CD4-positive, CD25-positive, alpha-beta regulatory T cell (primary cell): ENCODE measurements around the gene LMO7. TPM values are rescaled to one million over a fixed set of nuclear protein-coding genes. Genes with fewer than 3 reads are reported as not detected.
"Not testable (repeated sequence)": the region's sequence is repeated elsewhere in the genome, so short reads cannot be mapped to it uniquely, and the experiment has no call there.

Experiments
- ATAC-seq, 2 donors: fragments of 150-1000 bp; cut with Tn5 transposase; one replicate each; pipeline ENCODE4 v1.10.0; 2021; ENCODE audit warnings: low read depth in 2 of 2, moderate number of reproducible peaks in 2 of 2, moderate library complexity in 1 of 2
- DNase-seq, 3 donors: peaks; one replicate each; pipeline versions ENCODE4 v3.0.0 to v3.0.0-alpha.2; 2012 to 2022; ENCODE audit warnings: mixed read lengths in 1 of 3
- H3K27ac ChIP-seq: one replicate; pipeline ENCODE4 v1.7.0; 2013; ENCODE audit warnings: mild to moderate bottlenecking, low read length; ENCODE audit not compliant: insufficient read depth, poor library complexity, severe bottlenecking
- H3K27me3 ChIP-seq: one replicate; pipeline ENCODE4 v1.7.0; 2013; ENCODE audit warnings: low read length; ENCODE audit not compliant: control insufficient read depth, insufficient read depth
- H3K36me3 ChIP-seq: one replicate; pipeline ENCODE4 v1.7.0; 2013; ENCODE audit warnings: mild to moderate bottlenecking, low read length, moderate library complexity; ENCODE audit not compliant: control insufficient read depth, insufficient read depth
- H3K4me1 ChIP-seq: 2 replicates; pipeline ENCODE4 v1.7.0; 2013; ENCODE audit warnings: mild to moderate bottlenecking, low read length; ENCODE audit not compliant: insufficient read depth, control insufficient read depth, poor library complexity, severe bottlenecking
- H3K4me3 ChIP-seq: one replicate; pipeline ENCODE4 v1.7.0; 2013; ENCODE audit warnings: low read depth, mild to moderate bottlenecking, low read length, moderate library complexity
- H3K9me3 ChIP-seq, 2 experiments: 1 replicate in 1 of 2; 2 replicates in 1 of 2; pipeline ENCODE4 v1.7.0; 2013; ENCODE audit warnings: low read length in 2 of 2, mild to moderate bottlenecking in 1 of 2, moderate library complexity in 1 of 2; ENCODE audit not compliant: control insufficient read depth in 2 of 2
- H3K27ac Mint-ChIP-seq, 3 donors: one replicate each; pipeline ENCODE4 v1.8.0; 2020 to 2022; ENCODE audit warnings: mild to moderate bottlenecking in 3 of 3, mixed read lengths in 3 of 3, moderate library complexity in 2 of 3
- H3K27me3 Mint-ChIP-seq: one replicate; pipeline ENCODE4 v1.8.0; 2022; ENCODE audit warnings: mild to moderate bottlenecking, mixed read lengths
- H3K36me3 Mint-ChIP-seq: one replicate; pipeline ENCODE4 v1.8.0; 2020; ENCODE audit warnings: mixed read lengths
- H3K4me1 Mint-ChIP-seq, 4 donors: one replicate each; pipeline ENCODE4 v1.8.0; 2020 to 2022; ENCODE audit warnings: mixed read lengths in 4 of 4, mild to moderate bottlenecking in 1 of 4
- H3K4me3 Mint-ChIP-seq, 4 donors: one replicate each; pipeline ENCODE4 v1.8.0; 2020 to 2022; ENCODE audit warnings: mild to moderate bottlenecking in 4 of 4, mixed read lengths in 4 of 4, moderate library complexity in 3 of 4
- H3K9me3 Mint-ChIP-seq, 7 donors: one replicate each; pipeline ENCODE4 v1.8.0; 2020 to 2022; ENCODE audit warnings: mixed read lengths in 7 of 7, mild to moderate bottlenecking in 3 of 7, moderate library complexity in 2 of 7
- polyA plus RNA-seq, 4 donors: library from polyadenylated mRNA; unstranded; fragments of 300-500 nt; fragmentation: Illumina TruSeq; gene quantifications; one replicate each; pipeline ENCODE4 v1.2.3, GENCODE V29; 2021
- total RNA-seq: library from RNA; stranded (reverse); gene quantifications from one replicate; pipeline ENCODE4 v1.2.3, GENCODE V29; 2022

LMO7 gene
- total and polyA plus RNA-seq, 5 donors from 2014 or later, result 4.2 to 22.5 (median 10.6) TPM

DNA sequence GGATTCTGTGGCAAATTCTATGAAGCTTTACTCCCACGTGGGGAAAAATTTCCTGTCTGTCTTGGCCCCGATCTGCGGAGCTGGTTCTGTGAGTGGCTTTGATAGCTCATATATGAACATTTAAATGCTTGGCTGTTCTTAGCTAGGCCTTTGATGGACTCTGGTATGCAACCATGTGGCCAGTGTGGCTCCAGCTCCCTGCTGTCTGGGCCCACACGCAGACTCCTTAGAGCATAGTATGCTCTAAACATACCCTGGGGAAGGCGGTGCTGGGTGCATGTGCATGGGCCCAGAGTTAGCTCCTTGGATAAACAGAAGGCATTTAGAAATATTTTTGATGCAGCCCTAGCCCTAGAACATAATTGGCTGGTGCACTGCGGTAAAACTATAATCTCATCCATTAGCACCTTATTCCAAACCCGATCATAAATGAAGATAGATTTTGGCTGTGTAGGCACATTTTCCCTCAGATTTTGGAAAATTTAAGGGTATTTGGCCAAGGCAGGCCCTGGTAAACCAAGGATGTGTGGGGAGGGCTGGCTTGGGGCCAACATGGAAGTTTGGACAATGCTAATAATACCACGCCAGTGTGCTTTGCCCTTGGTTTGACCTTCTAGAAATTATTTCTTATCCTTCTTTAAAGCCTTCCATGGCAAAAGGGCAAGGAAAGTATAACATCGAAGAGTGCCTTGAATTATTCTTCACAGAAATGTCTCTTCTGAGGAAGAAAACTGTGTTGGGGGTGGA is 153.5 kb downstream of the LMO7 start:
- H3K27ac ChIP-seq, result no peak overlapping the region
- H3K27me3 ChIP-seq, result no peaks in the 10 kb centered on the region
- DNase-seq, result no peak
- no peak overlapping the region for H3K4me3 Mint-ChIP-seq
- no peaks in the 10 kb centered on the region for H3K36me3 ChIP-seq
- ATAC-seq, result no peak
- no peaks in the 10 kb centered on the region for H3K9me3 ChIP-seq
- peaks cover 7% of the 10 kb centered on the region for H3K36me3 Mint-ChIP-seq
- H3K4me3 ChIP-seq, result no peak overlapping the region
- H3K27me3 Mint-ChIP-seq, result no peaks in the 10 kb centered on the region
- no peaks in the 10 kb centered on the region for H3K9me3 Mint-ChIP-seq
- H3K4me1 ChIP-seq, result no peaks in the 10 kb centered on the region
- H3K4me1 Mint-ChIP-seq, result peaks cover 0 to 2% (median 0%) of the 10 kb centered on the region in 4 donors
- no peak overlapping the region for H3K27ac Mint-ChIP-seq

DNA sequence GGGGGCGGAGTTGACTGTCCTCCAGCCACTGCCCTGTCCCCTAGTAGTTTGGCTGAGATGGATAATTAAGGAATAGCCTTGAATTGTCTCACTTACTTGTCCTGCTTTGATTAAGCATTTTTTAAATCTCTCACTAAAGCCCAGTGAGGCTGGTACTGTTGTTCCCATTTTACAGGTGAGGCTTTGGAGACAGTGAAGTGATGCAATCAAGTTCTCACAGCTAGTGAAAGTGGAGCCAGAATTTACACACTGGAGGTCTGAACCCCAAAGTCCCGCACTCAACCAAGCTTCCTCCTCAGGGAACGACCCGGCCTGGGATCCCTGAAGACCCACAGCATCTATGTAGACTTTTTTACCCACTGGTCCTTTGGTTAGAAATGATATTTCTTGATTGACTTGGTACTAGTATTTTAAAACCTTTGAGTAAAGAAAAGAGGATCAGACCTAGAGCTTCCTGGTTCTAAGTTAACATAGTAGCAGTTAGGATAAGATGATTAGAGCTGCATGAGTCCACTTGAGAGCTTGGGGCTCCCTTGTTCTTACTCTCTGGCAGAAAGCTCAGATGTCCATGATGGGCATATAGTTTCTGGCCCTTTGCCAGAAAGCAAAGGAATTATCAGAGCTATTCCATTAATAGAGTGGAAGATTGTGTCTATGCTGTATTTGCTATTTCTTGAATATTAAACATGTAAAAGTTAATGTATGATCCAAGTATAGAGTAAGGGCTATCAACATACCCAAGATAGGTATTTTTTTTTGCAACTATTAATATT is 154.3 kb downstream of the LMO7 start:
- ATAC-seq, result no peak
- H3K36me3 Mint-ChIP-seq, result peaks cover 7% of the 10 kb centered on the region
- peak overlapping the region in 1 of 3 donors; percentile 26 for H3K27ac Mint-ChIP-seq

DNA sequence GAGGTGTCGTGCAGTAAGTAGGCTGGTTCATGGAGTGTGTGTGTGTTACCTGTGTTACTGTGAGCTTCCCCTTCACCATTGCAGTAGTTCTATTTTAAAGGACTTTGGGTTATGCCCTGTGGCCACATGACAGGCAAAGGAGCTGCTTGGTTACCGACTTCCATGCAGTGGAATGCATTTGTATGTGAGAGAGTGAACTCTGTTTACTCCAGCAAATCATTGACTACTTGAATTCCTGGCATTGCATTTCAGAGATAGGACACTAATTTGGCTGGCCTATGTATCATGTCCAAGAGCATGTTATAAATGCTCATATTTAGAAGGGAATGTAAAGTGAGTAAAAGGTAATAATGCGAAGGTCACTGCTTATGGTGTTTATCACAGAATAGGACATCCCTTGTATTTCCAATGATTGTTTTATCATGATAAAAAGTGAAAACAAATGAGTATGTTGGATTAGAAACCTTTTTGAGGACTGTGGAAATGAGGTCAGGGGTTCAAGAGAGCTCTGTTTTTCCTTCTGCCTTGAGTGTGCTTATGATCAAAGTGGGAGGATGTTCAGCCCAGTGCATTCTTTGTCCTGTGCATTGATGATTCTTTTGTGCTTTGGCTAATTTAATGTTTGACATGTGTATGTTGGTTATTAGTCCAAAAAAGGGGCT is 156.5 kb downstream of the LMO7 start:
- no peaks in the 10 kb centered on the region for H3K27me3 ChIP-seq
- Mint-ChIP-seq H3K27ac (no peak overlapping the region), H3K4me1 (peaks cover 0 to 3% (median 0%) of the 10 kb centered on the region in 4 donors), H3K9me3 (no peaks in the 10 kb centered on the region), H3K4me3 (no peak overlapping the region), H3K27me3 (no peaks in the 10 kb centered on the region), H3K36me3 (peaks cover 22% of the 10 kb centered on the region)
- peaks cover 2% of the 10 kb centered on the region for H3K36me3 ChIP-seq
- H3K27ac ChIP-seq, result no peak overlapping the region
- DNase-seq (no peak), ATAC-seq (no peak)
- no peaks in the 10 kb centered on the region for H3K9me3 ChIP-seq
- H3K4me3 ChIP-seq, result no peak overlapping the region
- no peaks in the 10 kb centered on the region for H3K4me1 ChIP-seq

More for the DNA sequence above, 154.3 kb downstream of the LMO7 start:
- Mint-ChIP-seq H3K4me3 (no peak overlapping the region), H3K27me3 (no peaks in the 10 kb centered on the region), H3K9me3 (no peaks in the 10 kb centered on the region), H3K4me1 (peaks cover 0 to 2% (median 0%) of the 10 kb centered on the region in 4 donors)
- no peaks in the 10 kb centered on the region for H3K36me3 ChIP-seq
- no peak overlapping the region for H3K4me3 ChIP-seq
- no peak for DNase-seq
- no peaks in the 10 kb centered on the region for H3K4me1 ChIP-seq
- H3K9me3 ChIP-seq, result no peaks in the 10 kb centered on the region
- no peaks in the 10 kb centered on the region for H3K27me3 ChIP-seq
- H3K27ac ChIP-seq, result no peak overlapping the region

DNA sequence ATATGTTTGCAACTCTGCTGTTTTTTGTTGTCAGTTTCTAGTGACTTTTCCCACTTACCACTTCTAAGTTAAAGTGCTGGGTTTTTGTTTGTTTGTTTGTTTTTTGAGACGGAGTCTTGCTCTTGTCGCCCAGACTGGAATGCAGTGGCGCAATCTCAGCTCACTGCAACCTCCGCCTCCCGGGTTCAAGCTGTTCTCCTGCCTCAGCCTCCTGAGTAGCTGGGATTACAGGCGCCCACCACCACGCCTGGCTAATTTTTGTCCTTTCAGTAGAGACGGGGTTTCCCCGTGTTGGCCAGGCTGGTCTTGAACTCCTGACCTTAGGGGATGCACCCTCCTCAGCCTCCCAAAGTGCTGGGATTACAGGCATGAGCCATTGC is 157.0 kb downstream of the LMO7 start:
- not testable (repeated sequence) for H3K27ac Mint-ChIP-seq

DNA sequence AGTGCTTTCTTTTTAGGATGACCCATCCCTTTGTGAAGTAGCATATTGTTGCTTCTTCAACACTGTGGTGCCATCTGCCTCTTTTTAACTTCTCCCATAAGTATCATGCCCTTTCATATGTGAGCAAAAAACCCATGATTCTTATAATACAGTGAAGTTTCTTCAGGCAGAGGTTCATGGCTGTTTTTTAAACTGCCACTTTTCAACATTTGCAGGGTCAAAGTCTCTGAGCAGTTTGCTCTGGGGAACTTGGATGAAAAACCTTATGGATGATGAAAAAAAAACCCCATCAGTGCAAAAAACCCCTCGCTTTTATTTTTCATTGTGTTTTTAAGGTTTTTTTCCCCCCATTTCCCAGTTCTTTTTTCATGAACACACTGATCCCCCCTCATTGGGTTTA is 158.5 kb downstream of the LMO7 start:
- H3K4me1 Mint-ChIP-seq, result peaks cover 0 to 8% (median 2%) of the 10 kb centered on the region in 4 donors
- no peak overlapping the region for H3K4me3 Mint-ChIP-seq
- no peak overlapping the region for H3K27ac Mint-ChIP-seq
- no peaks in the 10 kb centered on the region for H3K4me1 ChIP-seq
- H3K4me3 ChIP-seq, result no peak overlapping the region
- H3K27me3 Mint-ChIP-seq, result no peaks in the 10 kb centered on the region
- H3K27ac ChIP-seq, result no peak overlapping the region
- H3K9me3 ChIP-seq, result no peaks in the 10 kb centered on the region
- no peaks in the 10 kb centered on the region for H3K27me3 ChIP-seq
- H3K9me3 Mint-ChIP-seq, result no peaks in the 10 kb centered on the region
- ATAC-seq (no peak), DNase-seq (no peak)
- H3K36me3 ChIP-seq, result peaks cover 2% of the 10 kb centered on the region
- peaks cover 24% of the 10 kb centered on the region for H3K36me3 Mint-ChIP-seq

More for the DNA sequence above, 157.0 kb downstream of the LMO7 start:
- not testable (repeated sequence) for H3K4me1 Mint-ChIP-seq, H3K36me3 ChIP-seq, H3K27me3 ChIP-seq, H3K9me3 ChIP-seq, DNase-seq, H3K4me3 Mint-ChIP-seq, H3K4me3 ChIP-seq, H3K9me3 Mint-ChIP-seq, H3K27ac ChIP-seq, ATAC-seq, H3K27me3 Mint-ChIP-seq, H3K4me1 ChIP-seq
- H3K36me3 Mint-ChIP-seq, result peaks cover 24% of the 10 kb centered on the region

DNA sequence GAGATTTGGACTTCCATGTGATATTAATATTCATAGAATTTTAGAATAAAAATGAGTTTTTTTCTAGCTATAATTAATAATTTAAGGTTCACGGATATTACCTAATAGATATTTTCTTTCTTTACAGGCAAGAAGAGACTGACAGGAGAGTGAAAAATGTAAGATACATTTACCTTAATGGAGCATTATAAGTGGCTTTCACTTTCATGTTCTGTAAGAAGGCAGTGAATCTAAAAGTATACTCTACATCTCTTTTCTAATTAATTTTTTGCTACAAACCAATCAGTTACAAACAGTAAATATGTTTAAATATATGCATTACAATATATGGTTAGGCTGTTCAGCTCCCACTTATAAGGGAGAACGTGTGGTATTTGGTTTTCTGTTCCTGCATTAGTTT is 159.1 kb downstream of the LMO7 start:
- H3K4me1 ChIP-seq, result no peaks in the 10 kb centered on the region
- H3K27ac ChIP-seq, result no peak overlapping the region
- Mint-ChIP-seq H3K4me1 (peaks cover 0 to 8% (median 2%) of the 10 kb centered on the region in 4 donors), H3K27me3 (no peaks in the 10 kb centered on the region), H3K36me3 (peaks cover 24% of the 10 kb centered on the region), H3K9me3 (no peaks in the 10 kb centered on the region), H3K4me3 (no peak overlapping the region), H3K27ac (no peak overlapping the region)
- DNase-seq (no peak), ATAC-seq (no peak)
- H3K4me3 ChIP-seq, result no peak overlapping the region
- peaks cover 2% of the 10 kb centered on the region for H3K36me3 ChIP-seq
- no peaks in the 10 kb centered on the region for H3K9me3 ChIP-seq
- H3K27me3 ChIP-seq, result no peaks in the 10 kb centered on the region

DNA sequence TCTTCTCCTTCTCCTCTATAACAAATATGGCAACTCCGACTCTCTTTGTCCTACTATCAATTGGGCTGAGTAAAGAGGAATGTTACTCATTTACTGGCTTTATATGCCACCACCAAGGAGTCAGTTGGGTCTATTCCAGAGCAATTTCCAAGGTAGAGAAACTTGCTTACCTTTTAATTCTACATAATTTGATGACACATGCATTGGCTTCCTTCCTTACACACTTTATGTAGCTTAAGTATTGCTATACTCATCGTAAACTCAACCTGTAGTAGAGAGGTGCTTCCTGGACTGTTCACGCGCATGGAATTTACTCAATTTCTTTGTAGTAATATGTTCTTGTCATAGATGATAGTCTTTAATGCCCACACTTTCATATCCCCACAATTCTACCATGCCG is 160.7 kb downstream of the LMO7 start:
- H3K4me3 Mint-ChIP-seq, result no peak overlapping the region
- peaks cover 0 to 9% (median 4%) of the 10 kb centered on the region in 4 donors for H3K4me1 Mint-ChIP-seq
- Histone ChIP-seq H3K4me3 (no peak overlapping the region), H3K9me3 (no peaks in the 10 kb centered on the region), H3K36me3 (peaks cover 2% of the 10 kb centered on the region), H3K4me1 (no peaks in the 10 kb centered on the region), H3K27ac (no peak overlapping the region), H3K27me3 (no peaks in the 10 kb centered on the region)
- peaks cover 24% of the 10 kb centered on the region for H3K36me3 Mint-ChIP-seq
- no peaks in the 10 kb centered on the region for H3K9me3 Mint-ChIP-seq
- no peaks in the 10 kb centered on the region for H3K27me3 Mint-ChIP-seq
- ATAC-seq (no peak), DNase-seq (no peak)
- no peak overlapping the region for H3K27ac Mint-ChIP-seq
